Measurements from ENCODE around the gene PIKFYVE.
"Not testable (repeated sequence)": the region's sequence is repeated elsewhere in the genome, so short reads cannot be mapped to it uniquely, and the experiment has no call there.

PIKFYVE gene

GRCh38 chr2:208265801-208266552 lies at the start of gene PIKFYVE:
TSS of gene PIKFYVE (plus strand) at chr2:208266255. CDS start at chr2:208271520, 5,265 bp downstream.
- no peak for TF ChIP-seq CTCF (IDR thresholded peaks at IDR 0.05; ENCODE audit: low read depth, low read length)

GRCh38 chr2:208221873-208222272 lies 44.2 kb upstream of the PIKFYVE start:
- not testable (repeated sequence) for DNase-seq (ENCODE audit: low read depth in 2 of 2); H3K4me3 ChIP-seq (replicated peaks in 1 of 2; ENCODE audit: low read depth in 2 of 2, low read length in 2 of 2)

More at GRCh38 chr2:208265801-208266552, at the start of gene PIKFYVE:
- DNase-seq (ENCODE audit: low read depth in 2 of 2) = peak; percentile 99
- peak within 1 kb of the TSS; percentile 66 to 92 for H3K4me3 ChIP-seq (replicated peaks in 1 of 2; ENCODE audit: low read depth in 2 of 2, low read length in 2 of 2)

GRCh38 chr2:208222351-208222750 lies 43.7 kb upstream of the PIKFYVE start:
- TF ChIP-seq CTCF (IDR thresholded peaks at IDR 0.05; ENCODE audit: low read depth, low read length) = no peak
- DNase-seq (ENCODE audit: low read depth in 2 of 2) = peak in 1 of 2 donors; percentile 45

GRCh38 chr2:208224802-208225201 lies 41.3 kb upstream of the PIKFYVE start:
- no peak for TF ChIP-seq CTCF (IDR thresholded peaks at IDR 0.05; ENCODE audit: low read depth, low read length)
- DNase-seq (ENCODE audit: low read depth in 2 of 2) = peak in 1 of 2 donors; percentile 31
- no peak overlapping the region for H3K4me3 ChIP-seq (replicated peaks in 1 of 2; ENCODE audit: low read depth in 2 of 2, low read length in 2 of 2)

More at GRCh38 chr2:208222351-208222750, 43.7 kb upstream of the PIKFYVE start:
- no peak overlapping the region for H3K4me3 ChIP-seq (replicated peaks in 1 of 2; ENCODE audit: low read depth in 2 of 2, low read length in 2 of 2)

GRCh38 chr2:208227581-208228232 lies 38.3 kb upstream of the PIKFYVE start:
- H3K4me3 ChIP-seq (replicated peaks in 1 of 2; ENCODE audit: low read depth in 2 of 2, low read length in 2 of 2) = no peak overlapping the region
- TF ChIP-seq CTCF (IDR thresholded peaks at IDR 0.05; ENCODE audit: low read depth, low read length) = no peak
- DNase-seq (ENCODE audit: low read depth in 2 of 2) = no peak

GRCh38 chr2:208228476-208228875 lies 37.6 kb upstream of the PIKFYVE start:
- no peak for DNase-seq (ENCODE audit: low read depth in 2 of 2)
- H3K4me3 ChIP-seq (replicated peaks in 1 of 2; ENCODE audit: low read depth in 2 of 2, low read length in 2 of 2) = no peak overlapping the region
- TF ChIP-seq CTCF (IDR thresholded peaks at IDR 0.05; ENCODE audit: low read depth, low read length) = no peak

- H3K4me3 ChIP-seq (replicated peaks in 1 of 2; ENCODE audit: low read depth in 2 of 2, low read length in 2 of 2) = no peak overlapping the region
- no peak for DNase-seq (ENCODE audit: low read depth in 2 of 2)
Observed at GRCh38 chr2:208234786-208235185, 31.3 kb upstream of the PIKFYVE start.

More at GRCh38 chr2:208234786-208235185, 31.3 kb upstream of the PIKFYVE start:
- no peak for TF ChIP-seq CTCF (IDR thresholded peaks at IDR 0.05; ENCODE audit: low read depth, low read length)
